Kidney (tissue), 14 donors: Measurements from ENCODE around the gene ATP8B1. TPM values are rescaled to one million over a fixed set of nuclear protein-coding genes. Genes with fewer than 3 reads are reported as not detected.

Experiments used
- DNase-seq, 5 donors: peaks; one replicate each; pipeline ENCODE4 v3.0.0-alpha.2; 2013 to 2020
- FAIRE-seq: peaks from 2 replicates; lab custom pipeline; 2012; peaks lifted over from hg19 to GRCh38; lab: Jason Lieb, UNC
- H3K27ac ChIP-seq, 2 donors: one replicate each; pipeline ENCODE4 v1.7.0; 2013; ENCODE audit warnings: low read depth in 2 of 2, low read length in 2 of 2, inconsistent platforms in 1 of 2
- H3K27me3 ChIP-seq: one replicate; pipeline ENCODE4 v1.7.1; 2013; ENCODE audit warnings: low read length, inconsistent platforms; ENCODE audit not compliant: control insufficient read depth, insufficient read depth
- H3K36me3 ChIP-seq, 3 donors: one replicate each; pipeline versions ENCODE4 v1.7.0 to v1.7.1; 2013; ENCODE audit warnings: low read length in 3 of 3, control low read depth in 1 of 3, inconsistent platforms in 1 of 3; ENCODE audit not compliant: insufficient read depth in 3 of 3, control insufficient read depth in 2 of 3
- H3K4me1 ChIP-seq, 3 donors: one replicate each; pipeline versions ENCODE4 v1.7.0 to v1.7.1; 2013; ENCODE audit warnings: low read length in 3 of 3, inconsistent platforms in 1 of 3, low read depth in 1 of 3; ENCODE audit not compliant: control insufficient read depth in 2 of 3, insufficient read depth in 2 of 3
- H3K4me3 ChIP-seq, 3 donors: one replicate each; pipeline versions ENCODE4 v1.7.0 to v1.8.1; 2013; ENCODE audit warnings: low read length in 3 of 3, control low read depth in 1 of 3, inconsistent platforms in 1 of 3
- H3K9ac ChIP-seq, 3 donors: one replicate each; pipeline versions ENCODE4 v1.7.0 to v1.7.1; 2013; ENCODE audit warnings: low read length in 3 of 3, control low read depth in 1 of 3, inconsistent platforms in 1 of 3
- H3K9me3 ChIP-seq, 3 donors: one replicate each; pipeline versions ENCODE4 v1.7.0 to v1.7.1; 2013; ENCODE audit warnings: low read length in 3 of 3, control low read depth in 1 of 3, inconsistent platforms in 1 of 3; ENCODE audit not compliant: control insufficient read depth in 2 of 3, insufficient read depth in 1 of 3
- intact Hi-C: fragments of 100-400 bp; cut with DNase I; formaldehyde crosslinking; loops from one replicate; pipeline ENCODE4 v1.11.1; 2022
- polyA plus RNA-seq: library from polyadenylated mRNA; stranded (reverse); fragments of 350-450 nt; fragmentation: Illumina TruSeq; extraction: RNeasy Lipid Tissue Mini Kit (QIAGEN cat#74804); gene quantifications from one replicate; pipeline ENCODE4 v1.2.3, GENCODE V29; 2014; ENCODE audit warnings: low read depth, low replicate concordance; ENCODE audit not compliant: insufficient read depth
- total RNA-seq: library from RNA; stranded (reverse); fragmentation: NEBNext Ultra II Directional; extraction: Animal tissue kit (Norgen Biotek cat#: 25700); gene quantifications from one replicate; pipeline ENCODE4 v1.2.1, GENCODE V29; 2021
- TF ChIP-seq, protein P1 (sequence below): IDR thresholded peaks from 3 replicates; pipeline ENCODE4 v1.5.1; 2012; ENCODE audit warnings: mild to moderate bottlenecking, moderate library complexity, borderline replicate concordance; ENCODE audit not compliant: insufficient read depth; ENCODE audit errors: extremely low read depth
- donor health status: control.
- donor health status: control.
- donor health status: control.
- donor health status: control.
- donor health status: control.
- donor health status: DM: yes; HTN: yes; CAD: no.
- donor health status: Normal renal cell carcinoma (clear cell type).

The ATP8B1 gene
- total and polyA plus RNA-seq, 2 donors from 2014 or later = 5.2 to 40.8 TPM

GRCh38 chr18:57806201-57806977 is 3.3 kb upstream of the ATP8B1 start:
- Histone ChIP-seq H3K27ac (no peak overlapping the region), H3K36me3 (no peaks in the 10 kb centered on the region), H3K27me3 (no peaks in the 10 kb centered on the region), H3K4me3 (no peak overlapping the region), H3K9me3 (no peaks in the 10 kb centered on the region), H3K4me1 (peaks cover 0 to 10% (median 0%) of the 10 kb centered on the region in 3 donors), H3K9ac (no peak overlapping the region)
- TF ChIP-seq, protein P1, sequence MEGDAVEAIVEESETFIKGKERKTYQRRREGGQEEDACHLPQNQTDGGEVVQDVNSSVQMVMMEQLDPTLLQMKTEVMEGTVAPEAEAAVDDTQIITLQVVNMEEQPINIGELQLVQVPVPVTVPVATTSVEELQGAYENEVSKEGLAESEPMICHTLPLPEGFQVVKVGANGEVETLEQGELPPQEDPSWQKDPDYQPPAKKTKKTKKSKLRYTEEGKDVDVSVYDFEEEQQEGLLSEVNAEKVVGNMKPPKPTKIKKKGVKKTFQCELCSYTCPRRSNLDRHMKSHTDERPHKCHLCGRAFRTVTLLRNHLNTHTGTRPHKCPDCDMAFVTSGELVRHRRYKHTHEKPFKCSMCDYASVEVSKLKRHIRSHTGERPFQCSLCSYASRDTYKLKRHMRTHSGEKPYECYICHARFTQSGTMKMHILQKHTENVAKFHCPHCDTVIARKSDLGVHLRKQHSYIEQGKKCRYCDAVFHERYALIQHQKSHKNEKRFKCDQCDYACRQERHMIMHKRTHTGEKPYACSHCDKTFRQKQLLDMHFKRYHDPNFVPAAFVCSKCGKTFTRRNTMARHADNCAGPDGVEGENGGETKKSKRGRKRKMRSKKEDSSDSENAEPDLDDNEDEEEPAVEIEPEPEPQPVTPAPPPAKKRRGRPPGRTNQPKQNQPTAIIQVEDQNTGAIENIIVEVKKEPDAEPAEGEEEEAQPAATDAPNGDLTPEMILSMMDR = no peak
- FAIRE-seq = no peak
- DNase-seq = no peak
- intact Hi-C loops = no loop called here

- Histone ChIP-seq H3K27ac (no peak overlapping the region), H3K36me3 (no peaks in the 10 kb centered on the region), H3K27me3 (no peaks in the 10 kb centered on the region), H3K9me3 (no peaks in the 10 kb centered on the region), H3K9ac (no peak overlapping the region), H3K4me3 (no peak overlapping the region), H3K4me1 (peaks cover 0 to 10% (median 0%) of the 10 kb centered on the region in 3 donors)
- DNase-seq (no peak), FAIRE-seq (no peak)
- intact Hi-C loops = no loop called here
- TF ChIP-seq, protein P1 = no peak
Measured at GRCh38 chr18:57805117-57805516, 2.0 kb upstream of the ATP8B1 start.

GRCh38 chr18:57804557-57804956 is 1.4 kb upstream of the ATP8B1 start:
- intact Hi-C loops = no loop called here
- Histone ChIP-seq H3K9ac (no peak overlapping the region), H3K9me3 (no peaks in the 10 kb centered on the region), H3K27ac (no peak overlapping the region), H3K27me3 (no peaks in the 10 kb centered on the region), H3K4me1 (peaks cover 0 to 10% (median 0%) of the 10 kb centered on the region in 3 donors), H3K36me3 (no peaks in the 10 kb centered on the region), H3K4me3 (no peak overlapping the region)
- DNase-seq (no peak), FAIRE-seq (no peak)
- TF ChIP-seq, protein P1 = no peak
